HFFc6 (cell line): ENCODE data around the gene LDLRAD3. TPM values are rescaled to one million over a fixed set of nuclear protein-coding genes. Genes with fewer than 3 reads are reported as not detected.
A peak's percentile ranks its signal among the peaks of the same experiment; 100 is the strongest.

Experiments
- DNase-seq: peaks from one replicate; pipeline ENCODE4 v3.0.0-alpha.2; 2018
- H3K27ac Mint-ChIP-seq: 2 replicates; pipeline ENCODE4 v1.8.0; 2020; ENCODE audit warnings: mild to moderate bottlenecking, mixed read lengths
- H3K27me3 Mint-ChIP-seq: 2 replicates; pipeline ENCODE4 v1.8.0; 2021; ENCODE audit warnings: mild to moderate bottlenecking, moderate library complexity, mixed read lengths; ENCODE audit not compliant: insufficient read depth
- H3K36me3 Mint-ChIP-seq: 2 replicates; pipeline ENCODE4 v1.8.0; 2021; ENCODE audit warnings: low read depth, mixed read lengths
- H3K4me1 Mint-ChIP-seq: 2 replicates; pipeline ENCODE4 v1.8.0; 2020; ENCODE audit warnings: low read depth, mixed read lengths
- H3K4me3 Mint-ChIP-seq: 2 replicates; pipeline ENCODE4 v1.8.0; 2020; ENCODE audit warnings: mild to moderate bottlenecking, moderate library complexity, mixed read lengths
- H3K9me3 Mint-ChIP-seq: 2 replicates; pipeline ENCODE4 v1.8.0; 2020; ENCODE audit warnings: mild to moderate bottlenecking, mixed read lengths
- total RNA-seq, 6 experiments: library from RNA; stranded (reverse); fragmentation: NEBNext Ultra II Directional; extraction: Animal tissue kit (Norgen Biotek cat#: 25700); gene quantifications; 2 replicates in 1 of 6; 3 replicates in 5 of 6; pipeline ENCODE4 v1.2.3, GENCODE V29; 2021
- TF ChIP-seq, protein P1 (sequence below): fragments of 200-600 bp; sonication (generic); IDR thresholded peaks from 2 replicates; pipeline ENCODE4 v1.5.0; 2021; ENCODE audit warnings: antibody characterized with exemption, mild to moderate bottlenecking

LDLRAD3 gene
- total RNA-seq, 6 experiments from 2014 or later = 5.2 to 6.5 (median 5.6) TPM

DNA sequence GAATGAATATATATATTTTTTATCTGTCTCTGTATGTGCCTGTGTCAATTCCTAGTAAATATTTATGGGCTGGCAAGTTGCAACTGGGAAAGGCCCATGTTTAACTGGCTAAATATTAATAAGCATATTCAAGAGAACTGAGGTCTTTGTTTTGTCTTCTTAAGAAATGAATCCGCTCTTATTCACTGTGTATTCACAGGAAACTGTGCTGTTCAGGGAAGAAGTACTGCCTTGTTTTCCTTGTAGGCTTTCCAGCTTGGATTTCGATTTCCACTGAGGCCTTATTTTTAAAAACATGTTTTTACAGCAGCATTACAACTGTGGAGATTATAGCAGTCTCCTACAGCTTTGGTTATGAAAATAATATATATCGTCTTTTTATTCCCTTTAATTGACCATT lies 64.7 kb downstream of the LDLRAD3 start:
- TF ChIP-seq, protein P1, sequence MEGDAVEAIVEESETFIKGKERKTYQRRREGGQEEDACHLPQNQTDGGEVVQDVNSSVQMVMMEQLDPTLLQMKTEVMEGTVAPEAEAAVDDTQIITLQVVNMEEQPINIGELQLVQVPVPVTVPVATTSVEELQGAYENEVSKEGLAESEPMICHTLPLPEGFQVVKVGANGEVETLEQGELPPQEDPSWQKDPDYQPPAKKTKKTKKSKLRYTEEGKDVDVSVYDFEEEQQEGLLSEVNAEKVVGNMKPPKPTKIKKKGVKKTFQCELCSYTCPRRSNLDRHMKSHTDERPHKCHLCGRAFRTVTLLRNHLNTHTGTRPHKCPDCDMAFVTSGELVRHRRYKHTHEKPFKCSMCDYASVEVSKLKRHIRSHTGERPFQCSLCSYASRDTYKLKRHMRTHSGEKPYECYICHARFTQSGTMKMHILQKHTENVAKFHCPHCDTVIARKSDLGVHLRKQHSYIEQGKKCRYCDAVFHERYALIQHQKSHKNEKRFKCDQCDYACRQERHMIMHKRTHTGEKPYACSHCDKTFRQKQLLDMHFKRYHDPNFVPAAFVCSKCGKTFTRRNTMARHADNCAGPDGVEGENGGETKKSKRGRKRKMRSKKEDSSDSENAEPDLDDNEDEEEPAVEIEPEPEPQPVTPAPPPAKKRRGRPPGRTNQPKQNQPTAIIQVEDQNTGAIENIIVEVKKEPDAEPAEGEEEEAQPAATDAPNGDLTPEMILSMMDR = no peak
- no peak overlapping the region; the same call in 1 of the 2 replicates for H3K4me3 Mint-ChIP-seq
- peaks cover 19% of the 10 kb centered on the region for H3K36me3 Mint-ChIP-seq
- DNase-seq = no peak
- H3K27ac Mint-ChIP-seq = peak overlapping the region; percentile 42; the same call in 1 of the 2 replicates
- no peaks in the 10 kb centered on the region; the same call in 1 of the 2 replicates for H3K27me3 Mint-ChIP-seq
- peaks cover 8% of the 10 kb centered on the region for H3K9me3 Mint-ChIP-seq
- H3K4me1 Mint-ChIP-seq = peaks cover 65% of the 10 kb centered on the region

DNA sequence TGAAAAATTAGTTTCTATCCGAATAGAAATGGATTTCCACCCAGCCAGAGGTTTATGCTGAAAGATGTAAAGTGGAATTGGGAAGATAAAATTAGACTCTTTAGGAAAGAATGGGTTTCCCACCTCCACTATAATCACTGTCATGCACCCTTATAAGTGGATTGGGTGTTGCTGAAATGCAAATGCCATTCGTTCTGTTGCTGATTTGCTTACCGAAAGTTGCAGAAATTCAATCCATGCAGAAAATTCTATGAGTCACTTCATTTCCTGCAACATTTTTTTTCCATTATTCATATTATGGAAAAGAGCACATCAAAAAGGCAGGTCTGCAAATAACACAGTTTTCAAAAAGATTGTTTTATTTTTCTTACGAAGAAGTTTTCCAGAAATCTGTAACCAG lies 65.6 kb downstream of the LDLRAD3 start:
- peak; percentile 51 for DNase-seq
- Mint-ChIP-seq H3K27me3 (no peaks in the 10 kb centered on the region; the same call in 1 of the 2 replicates), H3K4me1 (peaks cover 71% of the 10 kb centered on the region), H3K9me3 (peaks cover 8% of the 10 kb centered on the region), H3K36me3 (peaks cover 11% of the 10 kb centered on the region), H3K27ac (peak overlapping the region; percentile 67), H3K4me3 (peak overlapping the region; percentile 71)
- TF ChIP-seq, protein P1 = no peak

DNA sequence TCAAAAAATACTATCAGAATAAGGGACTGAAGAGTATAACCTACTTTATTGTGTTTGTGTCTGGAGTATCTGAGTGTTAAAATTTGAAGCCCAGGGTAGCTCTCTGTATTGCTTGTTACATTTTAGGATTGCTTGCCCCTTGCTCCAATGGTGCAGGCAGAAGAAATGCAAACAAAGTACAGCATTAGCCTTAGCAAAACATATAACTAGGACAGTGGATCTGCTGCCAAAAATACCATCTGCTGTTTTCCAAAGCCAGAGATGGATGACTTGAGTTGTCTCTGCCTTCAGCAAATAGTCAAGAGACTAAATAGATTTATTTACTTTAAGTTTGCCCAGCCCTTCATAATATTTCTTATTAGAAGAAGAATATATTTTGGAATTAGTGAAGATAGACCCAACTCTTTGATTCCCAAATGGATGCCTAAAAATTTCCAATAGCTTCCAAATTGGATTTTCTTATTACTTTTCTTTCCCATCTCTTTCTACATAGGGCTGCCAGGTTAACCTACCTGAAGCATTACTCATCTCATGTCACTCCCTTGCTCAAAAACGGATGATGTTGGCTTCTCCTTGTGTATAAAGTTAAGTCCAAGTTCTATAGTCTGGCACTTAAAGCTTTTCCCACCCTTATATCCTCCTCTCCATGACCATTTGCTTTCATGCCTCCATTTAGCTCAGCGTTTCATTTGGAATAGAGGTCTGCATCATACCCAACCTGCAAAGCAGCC lies 66.3 kb downstream of the LDLRAD3 start:
- H3K4me1 Mint-ChIP-seq = peaks cover 71% of the 10 kb centered on the region
- H3K36me3 Mint-ChIP-seq = peaks cover 9% of the 10 kb centered on the region
- peak; percentile 21 for DNase-seq
- peak overlapping the region; percentile 71 for H3K4me3 Mint-ChIP-seq
- no peaks in the 10 kb centered on the region; the same call in 1 of the 2 replicates for H3K27me3 Mint-ChIP-seq
- peak overlapping the region; percentile 67 for H3K27ac Mint-ChIP-seq
- peaks cover 5% of the 10 kb centered on the region for H3K9me3 Mint-ChIP-seq
- TF ChIP-seq, protein P1 = no peak

DNA sequence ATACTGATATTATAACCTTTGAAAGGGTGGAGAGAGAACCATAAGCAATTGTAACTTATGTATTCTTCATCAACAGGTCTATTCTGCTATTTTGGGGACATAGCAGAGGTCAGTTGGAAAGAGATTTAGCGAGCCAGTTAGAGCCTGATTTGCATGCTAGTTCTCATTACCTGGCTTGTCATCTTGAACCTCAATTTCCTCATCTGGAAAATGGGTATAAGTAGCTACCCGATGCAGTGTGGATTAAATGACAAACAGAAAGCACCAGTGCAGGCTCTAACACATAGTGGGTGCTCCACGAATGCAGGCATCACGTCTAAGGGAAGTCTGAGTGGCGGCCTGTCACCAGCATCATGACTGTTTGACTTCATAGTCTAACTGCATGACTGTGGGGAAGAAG lies 67.7 kb downstream of the LDLRAD3 start:
- Mint-ChIP-seq H3K27me3 (no peaks in the 10 kb centered on the region), H3K27ac (no peak overlapping the region), H3K4me1 (peaks cover 79% of the 10 kb centered on the region), H3K36me3 (no peaks in the 10 kb centered on the region; the same call in 1 of the 2 replicates), H3K4me3 (no peak overlapping the region), H3K9me3 (no peaks in the 10 kb centered on the region)
- no peak for DNase-seq
- TF ChIP-seq, protein P1 = no peak

DNA sequence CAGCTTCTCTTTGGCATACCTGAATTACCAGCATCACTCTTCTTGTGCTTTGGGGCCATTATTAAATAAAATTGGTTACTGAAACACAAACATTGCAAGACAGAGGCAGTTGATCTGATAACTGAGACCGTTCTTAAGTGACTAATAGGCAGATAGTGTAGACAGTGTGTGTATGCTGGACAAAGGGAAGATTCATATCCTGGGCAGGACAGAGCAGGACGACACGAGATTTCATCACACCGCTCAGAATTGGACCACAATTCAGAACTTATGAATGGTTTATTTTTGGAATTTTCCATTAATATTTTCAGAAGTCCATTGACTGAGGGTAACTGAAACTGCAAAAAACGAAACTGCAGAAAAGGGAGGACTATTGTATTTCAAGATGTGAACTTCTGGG lies 68.6 kb downstream of the LDLRAD3 start:
- no peaks in the 10 kb centered on the region for H3K9me3 Mint-ChIP-seq
- no peaks in the 10 kb centered on the region for H3K27me3 Mint-ChIP-seq

More for the DNA sequence above, 68.6 kb downstream of the LDLRAD3 start:
- Mint-ChIP-seq H3K27ac (peak overlapping the region; percentile 60), H3K4me3 (peak overlapping the region; percentile 81), H3K36me3 (no peaks in the 10 kb centered on the region; the same call in 1 of the 2 replicates), H3K4me1 (peaks cover 71% of the 10 kb centered on the region)
- peak; percentile 57 for DNase-seq
- TF ChIP-seq, protein P1 = no peak
